Neural cell (in vitro differentiated cells): ENCODE data around the gene HS3ST3B1. TPM values are rescaled to one million over a fixed set of nuclear protein-coding genes. Genes with fewer than 3 reads are reported as not detected.

Experiments used
- H2AFZ ChIP-seq: fragments of 200-600, 300-800 bp; sonication (generic), shearing (Covaris generic); 2 replicates; pipeline ENCODE4 v1.6.0; 2014; ENCODE audit warnings: low read depth, mild to moderate bottlenecking, antibody characterized with exemption, low read length, moderate library complexity
- H3F3A ChIP-seq: fragments of 200-600 bp; shearing (Covaris generic); 2 replicates; pipeline ENCODE4 v1.6.1; 2016; ENCODE audit warnings: mild to moderate bottlenecking, moderate library complexity, mixed read lengths, antibody characterized with exemption, low read length; ENCODE audit not compliant: insufficient read depth, poor library complexity, severe bottlenecking
- H3K27ac ChIP-seq: fragments of 200-600, 300-800 bp; sonication (generic), shearing (Covaris generic); 2 replicates; pipeline ENCODE4 v1.5.1; 2014; ENCODE audit warnings: mild to moderate bottlenecking, low read length, moderate library complexity
- H3K27me3 ChIP-seq: fragments of 300-800, 200-600 bp; sonication (generic), shearing (Covaris generic); 2 replicates; pipeline ENCODE4 v1.6.0; 2014; ENCODE audit warnings: mild to moderate bottlenecking, low read depth, low read length, moderate library complexity; ENCODE audit not compliant: insufficient read depth
- H3K36me3 ChIP-seq: fragments of 300-800, 200-600 bp; sonication (generic), shearing (Covaris generic); 2 replicates; pipeline ENCODE4 v1.5.1; 2014; ENCODE audit warnings: mild to moderate bottlenecking, antibody characterized with exemption, low read length, moderate library complexity; ENCODE audit not compliant: insufficient read depth
- H3K4me2 ChIP-seq: fragments of 300-800, 200-600 bp; sonication (generic), shearing (Covaris generic); 2 replicates; pipeline ENCODE4 v1.6.0; 2014; ENCODE audit warnings: mild to moderate bottlenecking, low read length
- H3K4me3 ChIP-seq: fragments of 300-800, 200-600 bp; sonication (generic), shearing (Covaris generic); 2 replicates; pipeline ENCODE4 v1.5.1; 2014; ENCODE audit warnings: mild to moderate bottlenecking, low read length, moderate library complexity
- H3K79me2 ChIP-seq: fragments of 200-600 bp; shearing (Covaris generic); replicated peaks from 2 replicates; pipeline ENCODE4 v1.6.0; 2014; ENCODE audit warnings: mild to moderate bottlenecking, low read length, moderate library complexity; ENCODE audit not compliant: insufficient read depth
- H3K9ac ChIP-seq: fragments of 300-800, 200-600 bp; sonication (generic), shearing (Covaris generic); 2 replicates; pipeline ENCODE4 v1.6.1; 2016; ENCODE audit warnings: mild to moderate bottlenecking, low read length, mixed read lengths
- H3K9me2 ChIP-seq: fragments of 200-600 bp; shearing (Covaris generic); 2 replicates; pipeline ENCODE4 v1.6.1; 2016; ENCODE audit warnings: mild to moderate bottlenecking, low read length, mixed read lengths; ENCODE audit not compliant: insufficient read depth
- H3K9me3 ChIP-seq: fragments of 200-600, 300-800 bp; sonication (generic), shearing (Covaris generic); 2 replicates; pipeline ENCODE4 v1.6.1; 2016; ENCODE audit warnings: mild to moderate bottlenecking, mixed run types, low read length, moderate library complexity, mixed read lengths
- H4K20me1 ChIP-seq: fragments of 200-600 bp; shearing (Covaris generic); 2 replicates; pipeline ENCODE4 v1.6.1; 2016; ENCODE audit warnings: mild to moderate bottlenecking, mixed run types; ENCODE audit not compliant: insufficient read depth
- EP300 ChIP-seq: fragments of 450-650 bp; conservative IDR thresholded peaks from 2 replicates; pipeline ENCODE4 v1.6.1; 2014; ENCODE audit warnings: antibody characterized with exemption, mild to moderate bottlenecking, moderate library complexity; ENCODE audit not compliant: poor library complexity, severe bottlenecking
- EZH2 ChIP-seq: fragments of 200-600, 300-800 bp; shearing (Covaris generic), sonication (generic); IDR thresholded peaks from 2 replicates; pipeline ENCODE4 v1.6.1; 2014; ENCODE audit warnings: antibody characterized with exemption, low read length, borderline replicate concordance, mild to moderate bottlenecking; ENCODE audit not compliant: insufficient read depth, poor library complexity, severe bottlenecking
- MXI1 ChIP-seq: fragments of 450-650 bp; conservative IDR thresholded peaks from 2 replicates; pipeline ENCODE4 v1.6.1; 2014; ENCODE audit warnings: antibody characterized with exemption, mild to moderate bottlenecking; ENCODE audit not compliant: poor library complexity, severe bottlenecking
- POLR2AphosphoS5 ChIP-seq: IDR thresholded peaks from 2 replicates; pipeline ENCODE4 v1.6.1; 2012
- RAD21 ChIP-seq: fragments of 450-650 bp; conservative IDR thresholded peaks from 2 replicates; pipeline ENCODE4 v1.6.1; 2014; ENCODE audit warnings: antibody characterized with exemption, mild to moderate bottlenecking, moderate library complexity
- SMC3 ChIP-seq: fragments of 450-650 bp; conservative IDR thresholded peaks from 2 replicates; pipeline ENCODE4 v1.6.1; 2014; ENCODE audit warnings: antibody characterized with exemption, mild to moderate bottlenecking, moderate library complexity; ENCODE audit not compliant: poor library complexity
- TAF1 ChIP-seq: IDR thresholded peaks from 2 replicates; pipeline ENCODE4 v1.6.1; 2012; ENCODE audit warnings: low read depth
- polyA plus RNA-seq: library from polyadenylated mRNA; depleted of rRNA; stranded (reverse); fragments of >200 nt; gene quantifications from 2 replicates; pipeline ENCODE4 v1.2.3, GENCODE V29; 2014
- TF ChIP-seq, protein P1 (sequence below): IDR thresholded peaks from 2 replicates; pipeline ENCODE4 v1.6.1; 2012; ENCODE audit warnings: borderline replicate concordance
- TF ChIP-seq, protein P2 (sequence below): fragments of 450-650 bp; IDR thresholded peaks from 2 replicates; pipeline ENCODE4 v1.5.1; 2014; ENCODE audit warnings: antibody characterized with exemption, mild to moderate bottlenecking, moderate library complexity; ENCODE audit not compliant: poor library complexity, severe bottlenecking

Gene HS3ST3B1
- polyA plus RNA-seq, 1 donor from 2014 or later: 0.58 TPM

DNA sequence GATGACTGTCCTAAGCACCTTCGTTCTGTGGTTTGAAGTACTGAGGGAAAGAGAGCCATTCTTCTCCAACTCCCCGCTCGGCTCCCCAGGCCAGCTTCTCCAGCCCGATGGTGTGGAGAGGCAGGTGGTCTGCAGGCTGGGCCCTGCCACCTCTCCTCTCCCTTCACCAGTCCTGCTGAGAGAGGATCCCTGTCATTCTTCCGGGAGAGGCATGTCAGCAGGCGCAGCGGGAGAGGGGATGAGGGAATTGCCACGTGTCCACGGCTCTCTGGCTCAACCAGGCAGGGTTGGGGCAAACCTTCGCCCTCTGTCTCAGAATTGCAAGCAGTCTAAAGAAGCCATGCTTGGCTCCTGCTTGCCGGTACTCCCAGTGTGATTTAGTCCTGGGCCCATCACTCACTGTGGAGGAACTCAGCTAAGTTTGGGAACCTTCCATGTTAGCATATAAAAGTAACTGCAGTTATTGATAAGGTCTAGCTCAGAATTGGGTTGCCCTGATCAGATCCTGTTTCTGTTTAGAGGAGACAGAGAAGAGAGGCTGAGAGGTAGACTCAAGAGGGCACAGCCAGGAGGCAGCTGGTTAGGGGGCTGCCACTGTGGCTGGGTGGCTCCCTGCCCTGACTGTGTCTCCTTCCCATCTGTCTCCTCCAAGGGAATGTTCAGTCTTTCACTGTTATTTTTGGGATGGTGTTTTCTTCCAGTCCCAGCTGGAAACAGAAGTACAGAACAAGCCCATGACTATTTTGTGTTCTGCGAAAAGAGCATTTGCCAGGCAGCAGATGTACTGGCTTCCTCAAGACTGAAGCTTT, 17.4 kb downstream of the HS3ST3B1 start:
- Histone ChIP-seq H3K9me2 (no peaks in the 10 kb centered on the region), H2AFZ (no peak overlapping the region), H3K79me2 (no peaks in the 10 kb centered on the region), H4K20me1 (no peaks in the 10 kb centered on the region), H3K9me3 (no peaks in the 10 kb centered on the region), H3K36me3 (no peaks in the 10 kb centered on the region), H3F3A (no peaks in the 10 kb centered on the region), H3K27me3 (no peaks in the 10 kb centered on the region), H3K4me3 (no peak overlapping the region), H3K27ac (no peak overlapping the region), H3K9ac (no peak overlapping the region), H3K4me2 (no peak overlapping the region)
- no peak for TF ChIP-seq EP300
- no peak for TF ChIP-seq MXI1
- TF ChIP-seq TAF1: no peak

DNA sequence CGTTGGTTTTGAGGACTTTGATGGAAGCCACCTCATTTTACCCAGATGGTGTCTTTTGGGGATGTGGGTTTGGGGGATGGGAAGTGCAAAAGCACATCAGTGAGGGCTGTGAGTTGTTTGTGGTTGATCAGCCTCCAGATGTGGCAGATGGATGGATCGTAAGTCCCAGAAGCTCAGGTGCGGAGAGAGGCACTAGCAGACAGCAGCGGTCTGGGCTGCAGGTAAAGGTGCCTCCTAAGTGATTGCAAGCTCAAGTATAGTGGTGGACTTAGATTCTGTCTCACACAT, 18.0 kb downstream of the HS3ST3B1 start:
- H3K4me2 ChIP-seq: no peak overlapping the region
- H3K27ac ChIP-seq: no peak overlapping the region
- TF ChIP-seq RAD21: no peak
- no peak for TF ChIP-seq EP300
- TF ChIP-seq SMC3: no peak
- no peak for TF ChIP-seq TAF1
- TF ChIP-seq POLR2AphosphoS5: no peak
- TF ChIP-seq, protein P1, sequence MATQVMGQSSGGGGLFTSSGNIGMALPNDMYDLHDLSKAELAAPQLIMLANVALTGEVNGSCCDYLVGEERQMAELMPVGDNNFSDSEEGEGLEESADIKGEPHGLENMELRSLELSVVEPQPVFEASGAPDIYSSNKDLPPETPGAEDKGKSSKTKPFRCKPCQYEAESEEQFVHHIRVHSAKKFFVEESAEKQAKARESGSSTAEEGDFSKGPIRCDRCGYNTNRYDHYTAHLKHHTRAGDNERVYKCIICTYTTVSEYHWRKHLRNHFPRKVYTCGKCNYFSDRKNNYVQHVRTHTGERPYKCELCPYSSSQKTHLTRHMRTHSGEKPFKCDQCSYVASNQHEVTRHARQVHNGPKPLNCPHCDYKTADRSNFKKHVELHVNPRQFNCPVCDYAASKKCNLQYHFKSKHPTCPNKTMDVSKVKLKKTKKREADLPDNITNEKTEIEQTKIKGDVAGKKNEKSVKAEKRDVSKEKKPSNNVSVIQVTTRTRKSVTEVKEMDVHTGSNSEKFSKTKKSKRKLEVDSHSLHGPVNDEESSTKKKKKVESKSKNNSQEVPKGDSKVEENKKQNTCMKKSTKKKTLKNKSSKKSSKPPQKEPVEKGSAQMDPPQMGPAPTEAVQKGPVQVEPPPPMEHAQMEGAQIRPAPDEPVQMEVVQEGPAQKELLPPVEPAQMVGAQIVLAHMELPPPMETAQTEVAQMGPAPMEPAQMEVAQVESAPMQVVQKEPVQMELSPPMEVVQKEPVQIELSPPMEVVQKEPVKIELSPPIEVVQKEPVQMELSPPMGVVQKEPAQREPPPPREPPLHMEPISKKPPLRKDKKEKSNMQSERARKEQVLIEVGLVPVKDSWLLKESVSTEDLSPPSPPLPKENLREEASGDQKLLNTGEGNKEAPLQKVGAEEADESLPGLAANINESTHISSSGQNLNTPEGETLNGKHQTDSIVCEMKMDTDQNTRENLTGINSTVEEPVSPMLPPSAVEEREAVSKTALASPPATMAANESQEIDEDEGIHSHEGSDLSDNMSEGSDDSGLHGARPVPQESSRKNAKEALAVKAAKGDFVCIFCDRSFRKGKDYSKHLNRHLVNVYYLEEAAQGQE: no peak
- no peak for TF ChIP-seq EZH2
- no peak for TF ChIP-seq MXI1
- no peaks in the 10 kb centered on the region for H3K79me2 ChIP-seq
- no peaks in the 10 kb centered on the region for H3F3A ChIP-seq
- H3K9ac ChIP-seq: no peak overlapping the region
- no peak overlapping the region for H3K4me3 ChIP-seq
- no peaks in the 10 kb centered on the region for H3K9me3 ChIP-seq
- no peaks in the 10 kb centered on the region for H4K20me1 ChIP-seq
- no peaks in the 10 kb centered on the region for H3K27me3 ChIP-seq
- no peak overlapping the region for H2AFZ ChIP-seq
- H3K36me3 ChIP-seq: no peaks in the 10 kb centered on the region
- no peaks in the 10 kb centered on the region for H3K9me2 ChIP-seq

DNA sequence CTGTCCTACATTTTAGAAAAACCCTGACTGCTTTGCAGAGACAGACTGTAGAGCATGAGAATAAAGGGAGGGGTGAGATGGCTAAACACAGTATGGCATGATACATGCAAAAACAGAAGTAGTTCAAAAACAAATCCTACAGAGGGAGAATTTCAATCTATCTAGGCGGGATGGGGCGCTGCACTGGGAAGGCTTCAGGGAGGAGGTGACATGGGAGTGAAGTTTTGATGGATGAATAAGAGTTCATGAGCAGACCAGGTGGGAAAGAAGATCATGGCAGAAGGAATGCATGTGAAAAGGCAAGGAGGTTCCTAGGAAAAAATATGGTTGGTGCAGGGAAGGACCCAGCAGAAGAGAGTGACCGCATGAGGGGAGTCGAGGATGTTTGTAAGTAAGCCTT, 19.2 kb downstream of the HS3ST3B1 start:
- Histone ChIP-seq H3K36me3 (no peaks in the 10 kb centered on the region), H2AFZ (no peak overlapping the region), H3F3A (no peaks in the 10 kb centered on the region), H3K4me2 (no peak overlapping the region), H4K20me1 (no peaks in the 10 kb centered on the region), H3K9me3 (no peaks in the 10 kb centered on the region), H3K27me3 (no peaks in the 10 kb centered on the region), H3K9ac (no peak overlapping the region), H3K9me2 (no peaks in the 10 kb centered on the region), H3K79me2 (no peaks in the 10 kb centered on the region), H3K4me3 (no peak overlapping the region), H3K27ac (no peak overlapping the region)
- TF ChIP-seq SMC3 (no peak), POLR2AphosphoS5 (no peak), MXI1 (no peak), EP300 (no peak), EZH2 (no peak), RAD21 (no peak)
- TF ChIP-seq, protein P1: no peak
- TF ChIP-seq, protein P2, sequence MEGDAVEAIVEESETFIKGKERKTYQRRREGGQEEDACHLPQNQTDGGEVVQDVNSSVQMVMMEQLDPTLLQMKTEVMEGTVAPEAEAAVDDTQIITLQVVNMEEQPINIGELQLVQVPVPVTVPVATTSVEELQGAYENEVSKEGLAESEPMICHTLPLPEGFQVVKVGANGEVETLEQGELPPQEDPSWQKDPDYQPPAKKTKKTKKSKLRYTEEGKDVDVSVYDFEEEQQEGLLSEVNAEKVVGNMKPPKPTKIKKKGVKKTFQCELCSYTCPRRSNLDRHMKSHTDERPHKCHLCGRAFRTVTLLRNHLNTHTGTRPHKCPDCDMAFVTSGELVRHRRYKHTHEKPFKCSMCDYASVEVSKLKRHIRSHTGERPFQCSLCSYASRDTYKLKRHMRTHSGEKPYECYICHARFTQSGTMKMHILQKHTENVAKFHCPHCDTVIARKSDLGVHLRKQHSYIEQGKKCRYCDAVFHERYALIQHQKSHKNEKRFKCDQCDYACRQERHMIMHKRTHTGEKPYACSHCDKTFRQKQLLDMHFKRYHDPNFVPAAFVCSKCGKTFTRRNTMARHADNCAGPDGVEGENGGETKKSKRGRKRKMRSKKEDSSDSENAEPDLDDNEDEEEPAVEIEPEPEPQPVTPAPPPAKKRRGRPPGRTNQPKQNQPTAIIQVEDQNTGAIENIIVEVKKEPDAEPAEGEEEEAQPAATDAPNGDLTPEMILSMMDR: no peak
